ENCODE data around the gene SSTR3.

GRCh38 chr22:37156686-37157435, 55.4 kb downstream of the SSTR3 start:
- no peak for TF ChIP-seq CTCF (IDR thresholded peaks at IDR 0.05)
- TF ChIP-seq POLR2A (IDR thresholded peaks at IDR 0.05): no peak
